ENCODE data around the gene STK24.

Gene STK24

DNA sequence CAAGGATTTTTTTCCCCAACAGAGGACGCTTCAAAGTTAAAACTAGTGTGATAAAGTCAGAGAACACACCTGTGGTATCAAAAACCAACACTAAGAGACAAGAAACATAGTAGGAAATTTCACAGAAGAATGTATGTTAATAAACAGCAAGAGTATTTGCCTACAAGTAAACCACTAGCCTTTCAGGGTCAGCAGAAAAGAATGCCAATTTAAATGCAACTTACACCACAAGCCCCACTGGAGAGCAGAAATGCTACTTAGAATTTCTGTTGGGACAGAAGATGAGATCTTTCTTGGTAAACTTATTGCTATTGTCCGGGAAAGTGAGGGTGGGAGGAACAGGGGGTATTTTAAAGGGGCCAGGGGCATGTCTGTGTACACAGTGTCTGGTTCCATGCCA is 68.6 kb downstream of the STK24 start:
- no peak for DNase-seq

GRCh38 chr13:98507282-98507797 is 69.6 kb downstream of the STK24 start:
- DNase-seq: peak; percentile 54

- no peak for DNase-seq
These were observed 70.1 kb downstream of the STK24 start for GRCh38 chr13:98506728-98507230.

DNA sequence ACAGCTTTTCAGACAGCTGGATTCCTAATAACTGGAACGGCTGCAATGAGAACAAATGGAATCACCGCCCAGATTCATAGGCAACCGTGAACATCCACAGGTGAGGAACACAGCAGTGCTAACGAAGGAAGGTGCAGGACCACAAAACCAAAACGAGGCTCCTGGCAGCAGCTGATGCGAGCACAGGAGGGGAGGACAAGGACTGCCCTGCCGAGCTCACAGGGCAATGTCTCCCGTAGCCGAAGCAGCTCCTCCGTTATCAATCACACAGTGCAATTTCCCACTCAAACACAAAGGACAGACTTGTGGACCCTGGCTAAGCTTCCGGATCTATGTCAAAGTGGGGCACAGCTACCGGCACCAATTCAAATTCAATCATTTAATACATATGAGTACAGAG is 70.6 kb downstream of the STK24 start:
- no peak for DNase-seq

DNA sequence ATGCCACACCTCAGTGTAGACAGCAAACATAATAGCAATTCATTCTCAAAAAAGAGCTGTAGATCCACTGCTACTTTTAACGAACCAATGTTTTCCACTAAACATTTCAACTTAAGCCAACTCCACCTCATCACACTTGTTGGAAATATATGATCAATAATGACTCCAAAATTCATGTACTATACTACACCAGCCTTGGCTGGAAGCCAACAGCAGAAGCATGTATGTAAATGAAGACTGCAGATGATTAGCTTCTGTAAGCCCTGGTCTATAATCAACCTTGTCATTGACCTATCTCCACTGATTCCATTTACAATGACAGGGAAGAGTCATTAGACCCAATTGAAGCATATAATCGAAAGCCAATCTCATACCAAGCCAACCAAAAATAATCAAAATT is 71.7 kb downstream of the STK24 start:
- DNase-seq: no peak

- DNase-seq: no peak
These were observed 72.4 kb downstream of the STK24 start for GRCh38 chr13:98504371-98504963.

GRCh38 chr13:98504029-98504351 is 72.9 kb downstream of the STK24 start:
- no peak for DNase-seq

DNA sequence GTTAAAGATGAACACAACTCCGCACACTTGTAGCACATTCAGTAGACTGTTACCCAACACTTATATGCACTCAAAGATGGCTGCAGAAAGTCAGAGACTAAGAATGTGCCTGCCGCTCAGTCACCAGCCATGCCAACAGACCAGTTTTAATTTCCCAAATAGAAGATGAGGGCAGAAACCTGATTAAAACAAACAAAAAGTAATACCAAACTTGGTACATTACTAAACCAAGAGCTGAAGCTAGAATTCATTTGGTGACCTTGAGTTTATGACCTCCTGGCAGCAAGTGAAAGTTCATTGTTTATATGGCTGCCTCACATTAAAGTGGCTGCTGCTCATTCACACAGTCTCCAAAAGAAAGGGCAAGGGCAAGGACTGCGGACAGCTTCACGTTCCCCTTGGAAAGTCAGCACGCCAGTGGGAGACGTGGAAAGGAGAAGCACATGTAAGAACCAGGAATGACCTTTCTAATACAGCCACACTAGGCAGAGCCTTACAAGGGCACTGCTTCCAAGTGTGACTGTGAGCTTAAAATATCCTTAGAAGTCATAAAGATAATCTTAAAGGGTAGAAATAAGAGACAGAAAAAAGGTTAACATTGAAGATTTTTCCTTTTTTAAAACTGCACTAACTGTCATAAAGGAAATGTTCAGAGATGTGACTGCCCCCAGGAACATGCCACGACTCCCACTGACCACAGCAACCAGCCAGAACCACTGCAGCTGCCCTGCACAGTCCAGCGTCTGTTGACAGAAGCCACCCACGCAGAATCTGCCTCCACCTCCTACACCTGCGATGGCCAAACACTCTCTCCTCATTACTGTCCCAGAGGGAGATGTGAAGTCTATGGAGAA is 73.5 kb downstream of the STK24 start:
- DNase-seq: no peak

DNA sequence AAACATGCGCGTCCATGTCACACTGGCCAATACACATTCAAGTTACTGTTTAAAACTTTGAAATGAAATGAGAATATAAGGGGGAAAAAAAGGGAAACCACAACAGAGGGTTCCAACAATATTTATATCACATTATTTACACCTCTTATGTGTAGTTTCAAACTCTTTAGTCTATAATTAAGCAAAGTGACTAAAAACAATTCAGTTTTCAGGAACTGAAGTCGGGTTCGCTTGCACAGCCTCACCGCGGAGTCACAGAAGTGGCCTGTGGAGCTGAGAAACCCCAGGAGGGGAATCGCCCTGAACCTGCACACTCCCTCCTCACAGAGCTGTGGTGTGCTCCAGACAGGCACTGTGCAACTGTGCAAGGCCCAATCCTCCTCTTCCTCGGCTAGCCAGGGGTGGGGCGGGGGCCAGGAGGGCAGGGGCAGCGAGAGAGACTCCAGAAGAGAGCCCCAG is 75.9 kb downstream of the STK24 start:
- DNase-seq: no peak

DNA sequence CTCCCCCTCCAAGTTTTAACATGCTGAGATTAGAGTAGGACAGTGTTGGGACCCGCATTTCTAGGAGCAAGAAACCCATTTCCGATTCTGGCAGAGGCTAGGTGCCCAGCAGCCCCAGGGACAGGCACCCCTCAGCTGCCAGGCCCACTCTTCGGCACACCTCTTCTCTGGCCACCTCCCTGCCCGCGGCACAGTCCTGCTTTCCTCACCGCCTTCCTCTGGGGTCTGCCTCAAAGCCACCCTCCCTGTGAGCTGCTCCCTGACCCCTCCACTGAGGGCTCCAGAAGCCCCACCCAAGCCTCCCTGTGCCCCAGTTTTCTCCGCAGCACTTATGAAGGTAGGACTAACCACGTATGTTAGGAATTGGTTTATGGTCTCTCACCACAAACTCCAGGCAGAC is 79.9 kb downstream of the STK24 start:
- DNase-seq: no peak

GRCh38 chr13:98496479-98496791 is 80.5 kb downstream of the STK24 start:
- no peak for DNase-seq

- no peak for DNase-seq
These were observed 81.1 kb downstream of the STK24 start for GRCh38 chr13:98495627-98496478.

- no peak for DNase-seq
These were observed 82.1 kb downstream of the STK24 start for GRCh38 chr13:98494769-98495168.

DNA sequence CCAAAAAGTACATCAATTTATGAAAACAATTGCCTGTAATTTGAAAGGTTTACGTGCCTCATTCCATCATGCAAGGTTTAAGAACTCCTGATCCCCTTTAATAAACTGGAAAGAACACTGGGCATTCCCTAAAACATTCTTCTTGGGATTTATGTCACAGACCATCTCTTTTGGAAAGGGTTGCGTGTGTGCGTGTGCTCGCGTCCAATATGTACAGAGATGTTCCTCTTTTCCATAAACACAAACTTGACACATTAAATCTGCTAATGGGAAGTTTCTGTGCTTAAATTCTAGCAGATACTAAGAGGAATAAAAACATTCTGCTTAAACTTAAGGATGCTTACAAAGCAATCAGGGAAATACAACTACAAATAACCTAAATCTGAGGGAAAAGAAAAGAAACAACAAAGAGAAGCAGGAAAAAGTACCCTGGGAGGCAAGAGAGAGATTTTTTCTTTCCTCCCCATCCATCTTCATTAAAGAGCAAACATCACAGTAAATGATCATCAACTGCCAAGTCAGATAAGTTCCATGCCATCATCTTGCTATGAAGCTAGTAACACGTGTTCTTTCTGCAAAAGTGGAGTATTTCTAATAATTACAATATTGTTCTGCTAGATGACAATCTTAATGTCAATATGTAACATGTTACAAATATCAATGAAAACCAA is 83.7 kb downstream of the STK24 start:
- no peak for DNase-seq

GRCh38 chr13:98492335-98493041 is 84.4 kb downstream of the STK24 start:
- DNase-seq: no peak

GRCh38 chr13:98490866-98491265 is 86.0 kb downstream of the STK24 start:
- DNase-seq: no peak

GRCh38 chr13:98490195-98490836 is 86.6 kb downstream of the STK24 start:
- no peak for DNase-seq

- DNase-seq: no peak
These were observed 87.3 kb downstream of the STK24 start for GRCh38 chr13:98489446-98490194.

GRCh38 chr13:98488736-98489135 is 88.2 kb downstream of the STK24 start:
- DNase-seq: no peak

GRCh38 chr13:98487522-98487921 is 89.4 kb downstream of the STK24 start:
- no peak for DNase-seq

DNA sequence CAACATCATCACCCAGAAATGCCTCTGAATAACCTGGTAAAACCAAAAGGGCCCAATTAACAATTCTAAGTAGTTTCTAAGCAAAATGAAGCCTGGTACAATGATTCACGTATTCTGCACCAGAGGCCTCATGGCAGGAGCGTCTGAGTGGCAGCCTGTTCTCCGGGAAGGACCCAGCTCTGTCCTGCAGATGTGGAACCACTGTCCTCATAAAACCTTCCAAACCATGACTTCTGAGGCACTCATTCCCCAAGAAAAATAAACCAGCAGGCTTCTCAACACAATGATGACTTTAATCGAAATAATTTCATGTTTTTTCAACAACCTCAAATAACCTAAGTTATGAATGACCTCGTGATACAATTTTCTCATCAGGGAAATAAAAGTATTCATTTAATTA is 89.9 kb downstream of the STK24 start:
- DNase-seq: no peak

All from NCI-H2029 treated with DMSO at 0.1 percent for 48 hours (cell line).